Large intestine (tissue), 3 donors: Measurements from ENCODE around the gene PTPRN2. TPM values are rescaled to one million over a fixed set of nuclear protein-coding genes. Genes with fewer than 3 reads are reported as not detected.

ENCODE experiments used
- DNase-seq, 2 donors: peaks; one replicate each; pipeline versions ENCODE4 v3.0.0 to v3.0.0-alpha.2; 2013
- H3K27ac ChIP-seq: one replicate; pipeline ENCODE4 v1.5.1; 2013; ENCODE audit warnings: low read length
- H3K27me3 ChIP-seq: 2 replicates; pipeline ENCODE4 v1.6.1; 2013; ENCODE audit warnings: low read length; ENCODE audit not compliant: control insufficient read depth, insufficient read depth
- H3K36me3 ChIP-seq: 2 replicates; pipeline ENCODE4 v1.6.1; 2013; ENCODE audit warnings: low read length; ENCODE audit not compliant: control insufficient read depth, insufficient read depth
- H3K4me1 ChIP-seq: one replicate; pipeline ENCODE4 v1.6.1; 2013; ENCODE audit warnings: low read length; ENCODE audit not compliant: control insufficient read depth, insufficient read depth
- H3K4me3 ChIP-seq: one replicate; pipeline ENCODE4 v1.5.1; 2013; ENCODE audit warnings: low read length
- H3K9me3 ChIP-seq: one replicate; pipeline ENCODE4 v1.6.1; 2013; ENCODE audit warnings: mild to moderate bottlenecking, low read depth, low read length, moderate library complexity; ENCODE audit not compliant: control insufficient read depth
- WGBS: methylation state at CpG from one replicate; pipeline ENCODE4 v1.1.5; 2013; ENCODE audit warnings: low lambda C conversion rate; ENCODE audit not compliant: insufficient coverage; 5-methylcytosine and 5-hydroxymethylcytosine counted together
- polyA plus RNA-seq: library from polyadenylated mRNA; unstranded; fragments of 120-200 nt; gene quantifications from one replicate; pipeline ENCODE4 v1.2.1, GENCODE V29; 2013

PTPRN2 gene
- polyA plus RNA-seq, 1 donor = 13.4 TPM

GRCh38 chr7:157617401-157617800 is 970.2 kb downstream of the PTPRN2 start:
- DNase-seq = no peak
- Histone ChIP-seq H3K36me3 (no peaks in the 10 kb centered on the region), H3K4me1 (no peaks in the 10 kb centered on the region), H3K4me3 (no peak overlapping the region), H3K9me3 (peaks cover 16% of the 10 kb centered on the region), H3K27me3 (peaks cover 21% of the 10 kb centered on the region), H3K27ac (no peak overlapping the region)
- no CpG with 5 or more reads among the region's 19 CpGs for WGBS

- Histone ChIP-seq H3K4me3 (no peak overlapping the region), H3K9me3 (peaks cover 20% of the 10 kb centered on the region), H3K36me3 (no peaks in the 10 kb centered on the region), H3K27me3 (peaks cover 25% of the 10 kb centered on the region), H3K27ac (no peak overlapping the region), H3K4me1 (no peaks in the 10 kb centered on the region)
- WGBS = no CpG with 5 or more reads among the region's 21 CpGs
- DNase-seq = no peak
Measured at GRCh38 chr7:157616931-157617330, 970.7 kb downstream of the PTPRN2 start.

DNA sequence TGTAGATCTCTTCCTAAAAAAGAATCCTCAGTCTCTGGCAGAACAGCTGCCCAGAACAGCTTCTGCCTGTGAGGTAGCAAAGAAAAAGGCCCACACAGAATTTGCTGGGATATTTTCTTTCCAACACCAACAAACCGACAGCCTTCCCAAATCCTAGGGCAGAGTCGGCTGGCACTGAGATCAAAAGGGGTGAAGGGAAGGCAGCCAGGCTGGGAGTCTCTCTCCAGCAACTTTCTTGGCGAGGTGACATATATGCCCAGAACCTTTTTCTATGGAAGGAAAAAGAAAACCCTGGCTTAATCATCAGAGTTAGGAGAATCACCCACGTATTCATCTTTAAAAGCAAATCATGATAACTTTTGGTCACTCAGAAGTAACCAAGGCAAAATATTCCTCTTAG is 971.2 kb downstream of the PTPRN2 start:
- peaks cover 25% of the 10 kb centered on the region for H3K9me3 ChIP-seq
- no peak overlapping the region for H3K4me3 ChIP-seq
- WGBS = 100% methylated on average over 1 of the region's 4 CpGs
- DNase-seq = no peak
- peaks cover 27% of the 10 kb centered on the region for H3K27me3 ChIP-seq
- H3K36me3 ChIP-seq = no peaks in the 10 kb centered on the region
- no peaks in the 10 kb centered on the region for H3K4me1 ChIP-seq
- no peak overlapping the region for H3K27ac ChIP-seq

- Histone ChIP-seq H3K36me3 (no peaks in the 10 kb centered on the region), H3K4me1 (no peaks in the 10 kb centered on the region), H3K9me3 (peaks cover 27% of the 10 kb centered on the region), H3K27ac (no peak overlapping the region), H3K27me3 (peaks cover 27% of the 10 kb centered on the region), H3K4me3 (no peak overlapping the region)
- no CpG with 5 or more reads among the region's 17 CpGs for WGBS
- DNase-seq = no peak
Measured at GRCh38 chr7:157615852-157616251, 971.8 kb downstream of the PTPRN2 start.

DNA sequence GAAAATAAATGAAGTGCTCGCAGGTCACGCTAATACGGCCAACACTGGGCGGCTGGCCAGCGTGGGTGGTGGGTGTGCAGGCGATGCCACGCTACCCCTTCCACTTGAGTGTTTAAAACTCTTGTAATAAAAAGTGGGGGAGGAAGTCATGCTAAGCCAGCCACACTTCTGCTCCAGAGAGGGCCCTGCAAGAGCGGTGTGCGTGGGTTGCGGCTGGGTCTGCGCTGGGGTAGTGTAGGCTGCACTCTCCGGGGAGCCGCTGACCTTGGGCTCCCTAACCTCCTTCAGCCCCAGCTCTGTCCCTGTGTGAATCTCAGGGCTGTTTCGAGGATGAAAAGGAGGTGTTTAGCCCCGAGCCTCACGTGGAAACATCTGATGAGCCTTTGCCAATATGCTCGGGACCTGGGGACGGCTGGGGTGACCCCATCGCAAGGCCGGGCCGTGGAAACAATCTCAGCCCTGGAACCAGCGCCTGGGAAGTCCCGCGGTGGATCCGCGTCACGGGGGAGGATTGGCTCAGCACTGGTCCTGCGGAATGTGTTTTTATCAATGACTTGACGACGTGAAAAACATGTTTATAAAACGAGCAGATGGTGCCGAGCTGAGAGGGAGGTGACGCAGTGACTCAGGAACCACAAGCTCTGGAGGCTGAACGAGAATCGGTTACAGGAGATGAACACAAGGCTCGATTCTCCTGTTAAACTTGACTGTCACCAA is 972.4 kb downstream of the PTPRN2 start:
- 90% methylated on average over 2 of the region's 36 CpGs for WGBS
- Histone ChIP-seq H3K4me3 (no peak overlapping the region), H3K27ac (no peak overlapping the region), H3K4me1 (no peaks in the 10 kb centered on the region), H3K9me3 (peaks cover 27% of the 10 kb centered on the region), H3K36me3 (no peaks in the 10 kb centered on the region), H3K27me3 (peaks cover 27% of the 10 kb centered on the region)
- DNase-seq = peak in 1 of 2 donors; percentile 6

- DNase-seq = no peak
- 100% methylated on average over 1 of the region's 12 CpGs for WGBS
- no peak overlapping the region for H3K27ac ChIP-seq
- peaks cover 27% of the 10 kb centered on the region for H3K27me3 ChIP-seq
- peaks cover 27% of the 10 kb centered on the region for H3K9me3 ChIP-seq
- no peaks in the 10 kb centered on the region for H3K36me3 ChIP-seq
- H3K4me3 ChIP-seq = no peak overlapping the region
- H3K4me1 ChIP-seq = no peaks in the 10 kb centered on the region
Measured at GRCh38 chr7:157614457-157615020, 973.1 kb downstream of the PTPRN2 start.

DNA sequence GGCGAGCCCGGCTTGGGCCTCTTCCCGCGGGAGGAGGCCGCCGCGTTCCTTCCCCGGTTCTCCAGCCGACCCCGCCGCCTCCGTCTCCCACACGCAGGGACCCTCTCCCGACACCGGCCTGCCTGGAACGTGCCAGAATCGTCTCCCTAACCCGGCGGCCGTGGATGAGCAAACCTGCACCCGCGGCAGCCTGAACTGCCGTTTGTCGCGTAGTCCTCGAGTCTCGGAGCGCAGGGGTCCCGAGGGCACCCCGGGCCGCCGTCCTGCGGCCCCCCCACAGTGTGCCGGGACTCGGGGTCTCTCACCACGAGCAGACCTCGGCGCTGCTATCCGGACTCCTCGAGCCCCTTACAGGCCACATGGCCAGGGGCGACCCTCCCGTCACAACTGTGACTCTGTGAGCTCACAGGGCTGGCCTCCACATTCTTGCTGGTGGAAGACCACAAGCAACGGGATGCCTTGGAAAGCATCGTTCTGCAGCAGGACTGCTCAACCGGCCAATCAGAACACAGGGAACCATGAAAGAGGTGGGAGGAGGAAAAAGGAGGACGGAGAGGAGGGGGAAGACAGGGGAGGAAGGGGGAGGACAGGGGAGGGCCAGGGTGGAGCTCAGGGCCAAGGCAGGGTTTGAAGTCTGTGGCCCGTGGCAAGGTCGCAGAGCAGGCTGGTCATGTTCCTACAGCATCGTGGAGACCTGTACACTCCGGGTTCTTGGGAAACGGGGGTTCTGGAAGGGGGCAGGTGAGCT is 973.9 kb downstream of the PTPRN2 start:
- H3K9me3 ChIP-seq = peaks cover 27% of the 10 kb centered on the region
- no CpG with 5 or more reads among the region's 51 CpGs for WGBS
- H3K4me3 ChIP-seq = no peak overlapping the region
- no peak overlapping the region for H3K27ac ChIP-seq
- no peaks in the 10 kb centered on the region for H3K36me3 ChIP-seq
- H3K4me1 ChIP-seq = no peaks in the 10 kb centered on the region
- peak in 1 of 2 donors; percentile 29 for DNase-seq
- peaks cover 27% of the 10 kb centered on the region for H3K27me3 ChIP-seq

DNA sequence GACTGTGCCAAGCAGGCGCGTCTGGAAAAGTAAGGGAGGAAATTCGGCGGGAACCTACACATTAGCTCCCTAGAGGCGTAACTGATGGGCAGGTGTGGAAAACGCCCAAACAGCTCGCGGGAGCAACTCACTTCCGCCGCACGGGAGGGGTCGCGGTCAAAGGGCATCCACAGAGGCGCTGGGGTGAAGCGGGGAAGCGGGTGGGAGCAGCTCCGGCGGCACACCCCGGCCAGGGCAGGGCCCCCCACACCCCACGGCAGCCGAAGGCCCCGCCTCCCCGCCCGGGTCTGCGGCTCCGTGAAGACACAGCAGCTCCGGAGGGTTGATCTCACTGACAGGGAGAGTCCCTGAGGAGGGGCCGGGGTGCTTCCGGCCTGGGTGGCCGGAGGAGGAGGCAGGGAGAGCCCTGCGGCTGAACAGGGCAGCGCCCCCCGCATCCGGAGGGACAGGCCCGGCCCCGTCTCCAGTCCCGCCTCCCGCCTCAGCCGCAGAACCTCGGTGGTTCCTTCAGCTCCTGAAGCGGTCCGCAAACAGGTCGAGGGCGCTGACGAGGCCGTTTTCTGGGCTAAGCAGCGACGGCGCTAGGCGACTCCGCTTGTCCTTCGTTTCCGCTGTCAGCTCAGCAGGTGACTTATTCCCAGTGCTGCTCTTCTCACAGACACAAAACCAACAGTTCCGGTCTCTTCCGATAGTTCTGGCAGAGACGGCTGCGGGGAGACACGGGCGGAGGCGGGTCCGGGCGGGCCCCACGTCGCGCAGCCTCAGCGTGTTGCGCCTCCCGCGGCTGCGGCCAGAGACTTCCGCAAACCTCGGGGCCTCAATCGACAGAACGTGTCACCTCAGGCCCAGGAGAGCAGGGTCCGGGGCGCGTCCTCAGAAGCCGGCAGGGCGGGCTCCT is 974.7 kb downstream of the PTPRN2 start:
- Histone ChIP-seq H3K4me1 (no peaks in the 10 kb centered on the region), H3K4me3 (peak overlapping the region; percentile 40), H3K9me3 (peaks cover 30% of the 10 kb centered on the region), H3K27ac (no peak overlapping the region), H3K36me3 (no peaks in the 10 kb centered on the region), H3K27me3 (peaks cover 27% of the 10 kb centered on the region)
- no CpG with 5 or more reads among the region's 79 CpGs for WGBS
- peak; percentile 39 to 60 for DNase-seq

DNA sequence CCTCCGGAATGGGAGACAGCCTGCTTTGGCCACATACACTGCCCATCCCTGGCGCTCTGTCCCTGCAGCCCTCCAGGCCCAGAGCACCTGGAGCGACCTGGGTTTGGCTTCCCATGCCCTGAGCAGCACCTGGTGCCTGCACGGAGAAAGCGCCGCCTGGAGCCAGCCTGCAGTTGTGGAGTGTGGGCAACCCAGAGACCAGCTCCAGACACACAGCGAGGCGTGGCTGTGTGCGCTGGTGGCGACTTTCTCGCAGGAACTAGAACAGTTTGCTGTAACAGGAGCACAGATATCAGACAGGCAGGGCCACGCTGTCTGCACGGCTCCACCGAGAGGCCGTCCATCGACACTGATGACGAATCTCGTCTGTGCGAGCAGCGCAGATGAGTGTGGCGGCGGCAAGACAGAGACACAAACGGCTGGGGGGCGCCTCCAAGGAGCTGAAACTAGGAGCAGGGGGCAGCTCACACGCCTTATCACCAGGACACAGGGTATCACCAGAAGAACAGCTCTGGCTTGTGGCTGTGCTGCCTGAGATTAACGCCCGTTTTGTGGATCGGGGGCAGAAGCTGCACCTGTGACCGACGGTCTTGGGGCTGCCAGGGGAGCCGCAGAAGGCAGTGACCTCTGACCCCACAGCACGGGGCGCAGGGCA is 975.5 kb downstream of the PTPRN2 start:
- DNase-seq = no peak
- H3K36me3 ChIP-seq = no peaks in the 10 kb centered on the region
- H3K4me1 ChIP-seq = no peaks in the 10 kb centered on the region
- WGBS = no CpG with 5 or more reads among the region's 33 CpGs
- no peak overlapping the region for H3K27ac ChIP-seq
- peaks cover 30% of the 10 kb centered on the region for H3K9me3 ChIP-seq
- H3K4me3 ChIP-seq = no peak overlapping the region
- H3K27me3 ChIP-seq = peaks cover 27% of the 10 kb centered on the region
